ENCODE measurements around the gene ATP6V0A1. TPM values are rescaled to one million over a fixed set of nuclear protein-coding genes. Genes with fewer than 3 reads are reported as not detected.

ATP6V0A1 gene
- total RNA-seq, 1 experiment from 2014 or later: 55.2 TPM

GRCh38 chr17:42508426-42509165 lies 49.9 kb downstream of the ATP6V0A1 start:
- Mint-ChIP-seq H3K27ac (no peak overlapping the region; the same call in 1 of the 2 replicates), H3K36me3 (peaks cover 18% of the 10 kb centered on the region), H3K4me3 (no peak overlapping the region), H3K27me3 (ENCODE audit: low read depth) (no peaks in the 10 kb centered on the region; the same call in 1 of the 2 replicates), H3K4me1 (no peaks in the 10 kb centered on the region), H3K9me3 (no peaks in the 10 kb centered on the region)
- no peak for ATAC-seq
- DNase-seq (ENCODE audit: low spot score): no peak
- ChIA-PET POLR2A (no interaction called here), CTCF (interaction anchor here (4.0 kb wide), 1 partner anchor 9 kb away, joined by 38 read pairs; no protein-coding TSS in a partner anchor)
- no peak for TF ChIP-seq E2F5 (CRISPR knock-in tag; IDR thresholded peaks at IDR 0.05)
- TF ChIP-seq NFATC4 (CRISPR knock-in tag; IDR thresholded peaks at IDR 0.05): no peak
- no peak for TF ChIP-seq E2F4 (CRISPR knock-in tag; IDR thresholded peaks at IDR 0.05; ENCODE audit: borderline replicate concordance, low read depth)
- TF ChIP-seq FOXJ3 (CRISPR knock-in tag; IDR thresholded peaks at IDR 0.05; ENCODE audit: borderline replicate concordance): no peak
- TF ChIP-seq E2F1 (CRISPR knock-in tag; IDR thresholded peaks at IDR 0.05): no peak
- TF ChIP-seq ZNF138 (CRISPR knock-in tag; conservative IDR thresholded peaks at IDR 0.05): no peak
- no peak for TF ChIP-seq RELA (CRISPR knock-in tag; IDR thresholded peaks at IDR 0.05; ENCODE audit: borderline replicate concordance)
- TF ChIP-seq, protein P1, sequence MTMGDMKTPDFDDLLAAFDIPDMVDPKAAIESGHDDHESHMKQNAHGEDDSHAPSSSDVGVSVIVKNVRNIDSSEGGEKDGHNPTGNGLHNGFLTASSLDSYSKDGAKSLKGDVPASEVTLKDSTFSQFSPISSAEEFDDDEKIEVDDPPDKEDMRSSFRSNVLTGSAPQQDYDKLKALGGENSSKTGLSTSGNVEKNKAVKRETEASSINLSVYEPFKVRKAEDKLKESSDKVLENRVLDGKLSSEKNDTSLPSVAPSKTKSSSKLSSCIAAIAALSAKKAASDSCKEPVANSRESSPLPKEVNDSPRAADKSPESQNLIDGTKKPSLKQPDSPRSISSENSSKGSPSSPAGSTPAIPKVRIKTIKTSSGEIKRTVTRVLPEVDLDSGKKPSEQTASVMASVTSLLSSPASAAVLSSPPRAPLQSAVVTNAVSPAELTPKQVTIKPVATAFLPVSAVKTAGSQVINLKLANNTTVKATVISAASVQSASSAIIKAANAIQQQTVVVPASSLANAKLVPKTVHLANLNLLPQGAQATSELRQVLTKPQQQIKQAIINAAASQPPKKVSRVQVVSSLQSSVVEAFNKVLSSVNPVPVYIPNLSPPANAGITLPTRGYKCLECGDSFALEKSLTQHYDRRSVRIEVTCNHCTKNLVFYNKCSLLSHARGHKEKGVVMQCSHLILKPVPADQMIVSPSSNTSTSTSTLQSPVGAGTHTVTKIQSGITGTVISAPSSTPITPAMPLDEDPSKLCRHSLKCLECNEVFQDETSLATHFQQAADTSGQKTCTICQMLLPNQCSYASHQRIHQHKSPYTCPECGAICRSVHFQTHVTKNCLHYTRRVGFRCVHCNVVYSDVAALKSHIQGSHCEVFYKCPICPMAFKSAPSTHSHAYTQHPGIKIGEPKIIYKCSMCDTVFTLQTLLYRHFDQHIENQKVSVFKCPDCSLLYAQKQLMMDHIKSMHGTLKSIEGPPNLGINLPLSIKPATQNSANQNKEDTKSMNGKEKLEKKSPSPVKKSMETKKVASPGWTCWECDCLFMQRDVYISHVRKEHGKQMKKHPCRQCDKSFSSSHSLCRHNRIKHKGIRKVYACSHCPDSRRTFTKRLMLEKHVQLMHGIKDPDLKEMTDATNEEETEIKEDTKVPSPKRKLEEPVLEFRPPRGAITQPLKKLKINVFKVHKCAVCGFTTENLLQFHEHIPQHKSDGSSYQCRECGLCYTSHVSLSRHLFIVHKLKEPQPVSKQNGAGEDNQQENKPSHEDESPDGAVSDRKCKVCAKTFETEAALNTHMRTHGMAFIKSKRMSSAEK (CRISPR knock-in tag; IDR thresholded peaks at IDR 0.05; ENCODE audit: borderline replicate concordance): no peak
- no peak for TF ChIP-seq TEAD1 (CRISPR knock-in tag; IDR thresholded peaks at IDR 0.05)
- no peak for TF ChIP-seq PRRX2 (CRISPR knock-in tag; IDR thresholded peaks at IDR 0.05)
- no peak for TF ChIP-seq ZNF281 (CRISPR knock-in tag; IDR thresholded peaks at IDR 0.05)
- no peak for TF ChIP-seq TCF7 (CRISPR knock-in tag; IDR thresholded peaks at IDR 0.05; ENCODE audit: low read depth)
- TF ChIP-seq, protein P2, sequence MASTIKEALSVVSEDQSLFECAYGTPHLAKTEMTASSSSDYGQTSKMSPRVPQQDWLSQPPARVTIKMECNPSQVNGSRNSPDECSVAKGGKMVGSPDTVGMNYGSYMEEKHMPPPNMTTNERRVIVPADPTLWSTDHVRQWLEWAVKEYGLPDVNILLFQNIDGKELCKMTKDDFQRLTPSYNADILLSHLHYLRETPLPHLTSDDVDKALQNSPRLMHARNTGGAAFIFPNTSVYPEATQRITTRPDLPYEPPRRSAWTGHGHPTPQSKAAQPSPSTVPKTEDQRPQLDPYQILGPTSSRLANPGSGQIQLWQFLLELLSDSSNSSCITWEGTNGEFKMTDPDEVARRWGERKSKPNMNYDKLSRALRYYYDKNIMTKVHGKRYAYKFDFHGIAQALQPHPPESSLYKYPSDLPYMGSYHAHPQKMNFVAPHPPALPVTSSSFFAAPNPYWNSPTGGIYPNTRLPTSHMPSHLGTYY (CRISPR knock-in tag; IDR thresholded peaks at IDR 0.05): no peak
- TF ChIP-seq ZNF121 (CRISPR knock-in tag; IDR thresholded peaks at IDR 0.05): no peak
- no peak for TF ChIP-seq GABPB1 (CRISPR knock-in tag; IDR thresholded peaks at IDR 0.05)
- TF ChIP-seq IRF2 (CRISPR knock-in tag; IDR thresholded peaks at IDR 0.05; ENCODE audit: borderline replicate concordance, low read depth): no peak
